ENCODE data around the gene PLEKHG3. TPM values are rescaled to one million over a fixed set of nuclear protein-coding genes. Genes with fewer than 3 reads are reported as not detected.
A peak's percentile ranks its signal among the peaks of the same experiment; 100 is the strongest.

The PLEKHG3 gene
- total RNA-seq, 3 donors from 2014 or later, result 1.1 to 6.7 (median 3.7) TPM

- H3K4me1 Mint-ChIP-seq (ENCODE audit: low read depth), result peaks cover 83% of the 10 kb centered on the region
- no peaks in the 10 kb centered on the region for H3K27me3 Mint-ChIP-seq (ENCODE audit: low read depth)
- no peaks in the 10 kb centered on the region for H3K9me3 Mint-ChIP-seq
- no peak for ATAC-seq
- H3K4me3 Mint-ChIP-seq, result no peak overlapping the region
- H3K36me3 Mint-ChIP-seq (ENCODE audit: insufficient read depth), result no peaks in the 10 kb centered on the region
- no peak for DNase-seq
These were observed 57.3 kb downstream of the PLEKHG3 start for GRCh38 chr14:64761441-64762043.

GRCh38 chr14:64762044-64763034 lies 58.1 kb downstream of the PLEKHG3 start:
- Mint-ChIP-seq H3K4me1 (ENCODE audit: low read depth) (peaks cover 75% of the 10 kb centered on the region), H3K4me3 (no peak overlapping the region), H3K36me3 (ENCODE audit: insufficient read depth) (no peaks in the 10 kb centered on the region), H3K9me3 (no peaks in the 10 kb centered on the region), H3K27me3 (ENCODE audit: low read depth) (no peaks in the 10 kb centered on the region)
- ATAC-seq, result no peak
- DNase-seq, result peak; percentile 35

- no peaks in the 10 kb centered on the region for H3K36me3 Mint-ChIP-seq (ENCODE audit: insufficient read depth)
- no peak for ATAC-seq
These were observed 59.0 kb downstream of the PLEKHG3 start for GRCh38 chr14:64763085-64763782.

GRCh38 chr14:64763801-64764621 lies 59.8 kb downstream of the PLEKHG3 start:
- no peak overlapping the region for H3K4me3 Mint-ChIP-seq

More at GRCh38 chr14:64763085-64763782, 59.0 kb downstream of the PLEKHG3 start:
- Mint-ChIP-seq H3K4me1 (ENCODE audit: low read depth) (peaks cover 66% of the 10 kb centered on the region), H3K9me3 (no peaks in the 10 kb centered on the region), H3K4me3 (no peak overlapping the region), H3K27me3 (ENCODE audit: low read depth) (no peaks in the 10 kb centered on the region)
- no peak for DNase-seq

GRCh38 chr14:64764641-64765520 lies 60.7 kb downstream of the PLEKHG3 start:
- DNase-seq (peak; percentile 58), ATAC-seq (peak; percentile 75 to 80)
- H3K9me3 Mint-ChIP-seq, result no peaks in the 10 kb centered on the region
- no peaks in the 10 kb centered on the region for H3K36me3 Mint-ChIP-seq (ENCODE audit: insufficient read depth)
- H3K4me3 Mint-ChIP-seq, result no peak overlapping the region
- H3K27me3 Mint-ChIP-seq (ENCODE audit: low read depth), result no peaks in the 10 kb centered on the region
- peaks cover 52% of the 10 kb centered on the region for H3K4me1 Mint-ChIP-seq (ENCODE audit: low read depth)

More at GRCh38 chr14:64763801-64764621, 59.8 kb downstream of the PLEKHG3 start:
- H3K9me3 Mint-ChIP-seq, result no peaks in the 10 kb centered on the region
- H3K27me3 Mint-ChIP-seq (ENCODE audit: low read depth), result no peaks in the 10 kb centered on the region
- H3K36me3 Mint-ChIP-seq (ENCODE audit: insufficient read depth), result no peaks in the 10 kb centered on the region
- peaks cover 58% of the 10 kb centered on the region for H3K4me1 Mint-ChIP-seq (ENCODE audit: low read depth)
- no peak for ATAC-seq
- DNase-seq, result no peak

GRCh38 chr14:64765740-64766302 lies 61.6 kb downstream of the PLEKHG3 start:
- no peak for DNase-seq
- no peaks in the 10 kb centered on the region for H3K27me3 Mint-ChIP-seq (ENCODE audit: low read depth)
- no peak overlapping the region for H3K4me3 Mint-ChIP-seq
- no peaks in the 10 kb centered on the region for H3K36me3 Mint-ChIP-seq (ENCODE audit: insufficient read depth)
- no peaks in the 10 kb centered on the region for H3K9me3 Mint-ChIP-seq
- peaks cover 48% of the 10 kb centered on the region for H3K4me1 Mint-ChIP-seq (ENCODE audit: low read depth)
- no peak for ATAC-seq

GRCh38 chr14:64766430-64767151 lies 62.4 kb downstream of the PLEKHG3 start:
- no peak overlapping the region for H3K4me3 Mint-ChIP-seq
- no peaks in the 10 kb centered on the region for H3K9me3 Mint-ChIP-seq
- ATAC-seq (no peak), DNase-seq (no peak)
- no peaks in the 10 kb centered on the region for H3K27me3 Mint-ChIP-seq (ENCODE audit: low read depth)
- H3K4me1 Mint-ChIP-seq (ENCODE audit: low read depth), result peaks cover 47% of the 10 kb centered on the region
- no peaks in the 10 kb centered on the region for H3K36me3 Mint-ChIP-seq (ENCODE audit: insufficient read depth)

GRCh38 chr14:64767215-64767964 lies 63.2 kb downstream of the PLEKHG3 start:
- Mint-ChIP-seq H3K9me3 (no peaks in the 10 kb centered on the region), H3K4me1 (ENCODE audit: low read depth) (peaks cover 40% of the 10 kb centered on the region), H3K4me3 (no peak overlapping the region)

GRCh38 chr14:64768401-64769095 lies 64.3 kb downstream of the PLEKHG3 start:
- no peak for DNase-seq
- Mint-ChIP-seq H3K9me3 (no peaks in the 10 kb centered on the region), H3K27me3 (ENCODE audit: low read depth) (no peaks in the 10 kb centered on the region), H3K4me1 (ENCODE audit: low read depth) (peaks cover 29% of the 10 kb centered on the region), H3K36me3 (ENCODE audit: insufficient read depth) (no peaks in the 10 kb centered on the region), H3K4me3 (no peak overlapping the region)
- ATAC-seq, result no peak

More at GRCh38 chr14:64767215-64767964, 63.2 kb downstream of the PLEKHG3 start:
- no peaks in the 10 kb centered on the region for H3K36me3 Mint-ChIP-seq (ENCODE audit: insufficient read depth)
- DNase-seq, result no peak
- ATAC-seq, result no peak
- H3K27me3 Mint-ChIP-seq (ENCODE audit: low read depth), result no peaks in the 10 kb centered on the region

GRCh38 chr14:64769096-64770020 lies 65.1 kb downstream of the PLEKHG3 start:
- no peaks in the 10 kb centered on the region for H3K27me3 Mint-ChIP-seq (ENCODE audit: low read depth)

More at GRCh38 chr14:64769096-64770020, 65.1 kb downstream of the PLEKHG3 start:
- Mint-ChIP-seq H3K4me1 (ENCODE audit: low read depth) (peaks cover 21% of the 10 kb centered on the region), H3K36me3 (ENCODE audit: insufficient read depth) (no peaks in the 10 kb centered on the region), H3K9me3 (no peaks in the 10 kb centered on the region), H3K4me3 (no peak overlapping the region)
- DNase-seq (no peak), ATAC-seq (no peak)
